Measurements from ENCODE around the gene PIK3CB. TPM values are rescaled to one million over a fixed set of nuclear protein-coding genes. Genes with fewer than 3 reads are reported as not detected.
"Not testable (repeated sequence)": the region's sequence is repeated elsewhere in the genome, so short reads cannot be mapped to it uniquely, and the experiment has no call there.

PIK3CB gene
- total RNA-seq, 2 donors from 2014 or later = 43.4 to 51.5 TPM

GRCh38 chr3:138827222-138827621 lies 7.5 kb downstream of the PIK3CB start:
- no peak for DNase-seq
- Histone ChIP-seq H3K4me3 (no peak overlapping the region), H3K4me1 (no peaks in the 10 kb centered on the region), H3K36me3 (no peaks in the 10 kb centered on the region), H3K27me3 (no peaks in the 10 kb centered on the region), H3K27ac (no peak overlapping the region), H3K9ac (ENCODE audit: low read depth in 2 of 2, low read length in 2 of 2) (no peak overlapping the region), H3K9me3 (no peaks in the 10 kb centered on the region)
- intact Hi-C loops (cut with DNase I) = no loop called here
- TF ChIP-seq, protein P1, sequence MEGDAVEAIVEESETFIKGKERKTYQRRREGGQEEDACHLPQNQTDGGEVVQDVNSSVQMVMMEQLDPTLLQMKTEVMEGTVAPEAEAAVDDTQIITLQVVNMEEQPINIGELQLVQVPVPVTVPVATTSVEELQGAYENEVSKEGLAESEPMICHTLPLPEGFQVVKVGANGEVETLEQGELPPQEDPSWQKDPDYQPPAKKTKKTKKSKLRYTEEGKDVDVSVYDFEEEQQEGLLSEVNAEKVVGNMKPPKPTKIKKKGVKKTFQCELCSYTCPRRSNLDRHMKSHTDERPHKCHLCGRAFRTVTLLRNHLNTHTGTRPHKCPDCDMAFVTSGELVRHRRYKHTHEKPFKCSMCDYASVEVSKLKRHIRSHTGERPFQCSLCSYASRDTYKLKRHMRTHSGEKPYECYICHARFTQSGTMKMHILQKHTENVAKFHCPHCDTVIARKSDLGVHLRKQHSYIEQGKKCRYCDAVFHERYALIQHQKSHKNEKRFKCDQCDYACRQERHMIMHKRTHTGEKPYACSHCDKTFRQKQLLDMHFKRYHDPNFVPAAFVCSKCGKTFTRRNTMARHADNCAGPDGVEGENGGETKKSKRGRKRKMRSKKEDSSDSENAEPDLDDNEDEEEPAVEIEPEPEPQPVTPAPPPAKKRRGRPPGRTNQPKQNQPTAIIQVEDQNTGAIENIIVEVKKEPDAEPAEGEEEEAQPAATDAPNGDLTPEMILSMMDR (IDR thresholded peaks at IDR 0.05) = no peak

- Histone ChIP-seq H3K36me3 (no peaks in the 10 kb centered on the region), H3K27ac (no peak overlapping the region), H3K9me3 (no peaks in the 10 kb centered on the region), H3K4me1 (no peaks in the 10 kb centered on the region), H3K27me3 (no peaks in the 10 kb centered on the region), H3K9ac (ENCODE audit: low read depth in 2 of 2, low read length in 2 of 2) (no peak overlapping the region), H3K4me3 (no peak overlapping the region)
- no peak for DNase-seq
- intact Hi-C loops (cut with DNase I) = no loop called here
- TF ChIP-seq, protein P1 (IDR thresholded peaks at IDR 0.05) = no peak
These were observed 9.4 kb downstream of the PIK3CB start for GRCh38 chr3:138825336-138825735.

DNA sequence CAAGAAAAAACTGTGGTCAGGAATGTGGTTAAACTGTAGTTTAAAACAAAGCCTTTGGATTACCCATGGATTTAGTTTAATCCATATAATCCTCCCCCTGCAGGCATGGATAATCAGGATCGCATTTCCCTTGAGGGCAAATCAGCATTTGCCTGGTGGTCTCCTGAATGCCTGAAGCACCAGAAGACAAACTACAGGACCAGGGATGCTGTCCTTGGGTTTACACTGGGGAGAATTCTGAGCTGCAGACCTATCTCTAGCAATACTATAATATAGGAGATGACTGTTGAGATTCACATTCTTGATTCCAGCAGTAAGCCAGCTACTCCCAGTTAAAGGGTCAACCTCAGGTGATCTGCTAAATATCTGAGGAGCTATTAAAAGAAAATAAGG lies 10.6 kb downstream of the PIK3CB start:
- no peaks in the 10 kb centered on the region for H3K9me3 ChIP-seq
- H3K27me3 ChIP-seq = no peaks in the 10 kb centered on the region
- no peaks in the 10 kb centered on the region for H3K36me3 ChIP-seq
- no peak overlapping the region for H3K4me3 ChIP-seq
- H3K9ac ChIP-seq (ENCODE audit: low read depth in 2 of 2, low read length in 2 of 2) = no peak overlapping the region
- TF ChIP-seq, protein P1 (IDR thresholded peaks at IDR 0.05) = no peak
- intact Hi-C loops (cut with DNase I) = no loop called here
- H3K4me1 ChIP-seq = no peaks in the 10 kb centered on the region
- DNase-seq = no peak
- no peak overlapping the region for H3K27ac ChIP-seq

DNA sequence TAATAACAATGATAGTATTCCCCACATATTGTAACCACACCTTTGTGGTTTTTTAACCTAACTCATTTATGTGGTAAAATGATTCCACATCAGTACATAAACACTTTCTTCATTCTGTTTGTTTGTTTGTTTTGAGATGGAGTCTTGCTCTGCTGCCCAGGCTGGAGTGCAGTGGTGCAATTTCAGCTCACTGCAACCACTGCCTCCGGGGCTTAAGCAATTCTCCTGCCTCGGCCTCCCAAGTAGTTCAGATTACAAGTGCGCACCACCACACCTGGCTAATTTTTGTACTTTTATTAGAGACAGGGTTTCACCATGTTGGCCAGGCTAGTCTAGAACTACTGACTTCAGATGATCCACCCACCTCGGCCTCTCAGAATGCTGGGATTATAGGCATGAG lies 14.3 kb downstream of the PIK3CB start:
- DNase-seq; H3K9ac ChIP-seq (ENCODE audit: low read depth in 2 of 2, low read length in 2 of 2); H3K36me3 ChIP-seq; H3K4me3 ChIP-seq; H3K9me3 ChIP-seq; H3K27ac ChIP-seq; intact Hi-C loops (cut with DNase I); H3K4me1 ChIP-seq; H3K27me3 ChIP-seq: not testable (repeated sequence)

GRCh38 chr3:138818185-138818860 lies 16.4 kb downstream of the PIK3CB start:
- Histone ChIP-seq H3K36me3 (no peaks in the 10 kb centered on the region), H3K4me3 (no peak overlapping the region), H3K27me3 (no peaks in the 10 kb centered on the region), H3K9me3 (no peaks in the 10 kb centered on the region), H3K9ac (ENCODE audit: low read depth in 2 of 2, low read length in 2 of 2) (no peak overlapping the region), H3K4me1 (no peaks in the 10 kb centered on the region), H3K27ac (no peak overlapping the region)
- intact Hi-C loops (cut with DNase I) = no loop called here
- no peak for DNase-seq
- TF ChIP-seq, protein P1 (IDR thresholded peaks at IDR 0.05) = no peak

DNA sequence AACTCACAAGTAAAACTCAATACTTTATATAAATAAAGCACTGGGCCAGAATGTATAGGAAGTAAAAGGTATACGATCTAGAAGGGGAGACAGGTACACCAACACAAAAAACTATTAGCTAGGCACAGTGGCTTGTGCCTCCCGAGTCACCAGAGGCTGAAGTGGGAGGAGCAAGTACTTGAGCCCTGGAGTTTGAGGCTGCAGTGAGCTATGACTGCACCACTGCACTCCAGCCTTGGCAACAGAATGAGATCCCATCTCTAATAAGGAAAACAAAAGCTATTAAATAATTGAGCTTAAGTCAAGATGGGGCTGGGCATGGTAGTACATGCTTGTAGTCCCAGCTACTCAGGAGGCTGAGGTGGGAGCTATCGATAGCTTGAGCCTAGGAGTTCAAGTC lies 17.0 kb downstream of the PIK3CB start:
- Histone ChIP-seq H3K27ac (no peak overlapping the region), H3K9me3 (no peaks in the 10 kb centered on the region)
- DNase-seq = no peak

More for the DNA sequence above, 17.0 kb downstream of the PIK3CB start:
- intact Hi-C loops (cut with DNase I) = no loop called here
- Histone ChIP-seq H3K27me3 (no peaks in the 10 kb centered on the region), H3K4me3 (no peak overlapping the region), H3K36me3 (no peaks in the 10 kb centered on the region), H3K9ac (ENCODE audit: low read depth in 2 of 2, low read length in 2 of 2) (no peak overlapping the region), H3K4me1 (no peaks in the 10 kb centered on the region)
- TF ChIP-seq, protein P1 (IDR thresholded peaks at IDR 0.05) = no peak

All from colonic mucosa (tissue), 4 donors.